ENCODE measurements around the gene CRBN. TPM values are rescaled to one million over a fixed set of nuclear protein-coding genes. Genes with fewer than 3 reads are reported as not detected.

Gene CRBN
- total RNA-seq, 1 donor from 2014 or later: 57.4 TPM

Other genes starting within 250 kb of the CRBN start
- gene IL5RA, start 69.3 kb downstream of the CRBN start, total RNA-seq: 0.17 TPM
- gene TRNT1, start 52.8 kb downstream of the CRBN start, total RNA-seq: 12.6 TPM

All from left ventricle myocardium superior (tissue), 1 donor.